Vagina (tissue), 2 donors: ENCODE results near the gene NAGA.

Experiments
- POLR2A ChIP-seq, 2 donors: fragments of 450-650 bp; IDR thresholded peaks; one replicate each; pipeline ENCODE4 v1.6.1; 2017; ENCODE audit warnings: antibody characterized with exemption in 2 of 2, mild to moderate bottlenecking in 2 of 2, moderate library complexity in 2 of 2
- POLR2AphosphoS5 ChIP-seq, 2 donors: sonication (generic); formaldehyde crosslinking; IDR thresholded peaks; one replicate each; pipeline ENCODE4 v1.9.0; 2017; ENCODE audit warnings: antibody characterized with exemption in 2 of 2, mild to moderate bottlenecking in 2 of 2, low read depth in 1 of 2; ENCODE audit not compliant: insufficient read depth in 1 of 2
- TF ChIP-seq, protein P1 (sequence below), 3 experiments: fragments of 450-650 bp in 2 of 3; fragments of 200-600 bp in 1 of 3; sonication (generic) in 1 of 3; IDR thresholded peaks; one replicate each; pipeline ENCODE4 v1.5.1; 2017 to 2019; ENCODE audit warnings: antibody characterized with exemption in 3 of 3, mild to moderate bottlenecking in 2 of 3, moderate library complexity in 2 of 3

GRCh38 chr22:42066126-42066761 is 4.4 kb downstream of the NAGA start:
- TF ChIP-seq, protein P1, sequence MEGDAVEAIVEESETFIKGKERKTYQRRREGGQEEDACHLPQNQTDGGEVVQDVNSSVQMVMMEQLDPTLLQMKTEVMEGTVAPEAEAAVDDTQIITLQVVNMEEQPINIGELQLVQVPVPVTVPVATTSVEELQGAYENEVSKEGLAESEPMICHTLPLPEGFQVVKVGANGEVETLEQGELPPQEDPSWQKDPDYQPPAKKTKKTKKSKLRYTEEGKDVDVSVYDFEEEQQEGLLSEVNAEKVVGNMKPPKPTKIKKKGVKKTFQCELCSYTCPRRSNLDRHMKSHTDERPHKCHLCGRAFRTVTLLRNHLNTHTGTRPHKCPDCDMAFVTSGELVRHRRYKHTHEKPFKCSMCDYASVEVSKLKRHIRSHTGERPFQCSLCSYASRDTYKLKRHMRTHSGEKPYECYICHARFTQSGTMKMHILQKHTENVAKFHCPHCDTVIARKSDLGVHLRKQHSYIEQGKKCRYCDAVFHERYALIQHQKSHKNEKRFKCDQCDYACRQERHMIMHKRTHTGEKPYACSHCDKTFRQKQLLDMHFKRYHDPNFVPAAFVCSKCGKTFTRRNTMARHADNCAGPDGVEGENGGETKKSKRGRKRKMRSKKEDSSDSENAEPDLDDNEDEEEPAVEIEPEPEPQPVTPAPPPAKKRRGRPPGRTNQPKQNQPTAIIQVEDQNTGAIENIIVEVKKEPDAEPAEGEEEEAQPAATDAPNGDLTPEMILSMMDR (IDR thresholded peaks at IDR 0.05): no peak
- TF ChIP-seq POLR2A (IDR thresholded peaks at IDR 0.05) (no peak), POLR2AphosphoS5 (IDR thresholded peaks at IDR 0.05; ENCODE audit: insufficient read depth in 1 of 2, low read depth in 1 of 2) (no peak)
